ENCODE measurements around the gene DDX23.
"Not testable (repeated sequence)": the region's sequence is repeated elsewhere in the genome, so short reads cannot be mapped to it uniquely, and the experiment has no call there.

DDX23 gene

GRCh38 chr12:48883305-48884161, 31.6 kb upstream of the DDX23 start:
- H3K27ac ChIP-seq = 0 out of 2 replicates have a peak overlapping the region, but pooled peaks have one; percentile 0
- no peak for TF ChIP-seq ZFX (IDR thresholded peaks at IDR 0.05)
- no peak for TF ChIP-seq CTCF (conservative IDR thresholded peaks at IDR 0.05)

GRCh38 chr12:48882972-48883304, 31.0 kb upstream of the DDX23 start:
- no peak overlapping the region for H3K27ac ChIP-seq
- no peak for TF ChIP-seq CTCF (conservative IDR thresholded peaks at IDR 0.05)
- no peak for TF ChIP-seq ZFX (IDR thresholded peaks at IDR 0.05)

GRCh38 chr12:48882315-48882687, 30.3 kb upstream of the DDX23 start:
- TF ChIP-seq CTCF (conservative IDR thresholded peaks at IDR 0.05) (no peak), ZFX (IDR thresholded peaks at IDR 0.05) (no peak)
- 0 out of 2 replicates have a peak overlapping the region, but pooled peaks have one; percentile 9 for H3K27ac ChIP-seq

- TF ChIP-seq ZFX (IDR thresholded peaks at IDR 0.05) = no peak
- TF ChIP-seq CTCF (conservative IDR thresholded peaks at IDR 0.05) = no peak
- 0 out of 2 replicates have a peak overlapping the region, but pooled peaks have one; percentile 9 for H3K27ac ChIP-seq
Observed at GRCh38 chr12:48881686-48882314, 29.8 kb upstream of the DDX23 start.

- TF ChIP-seq CTCF (conservative IDR thresholded peaks at IDR 0.05) (no peak), ZFX (IDR thresholded peaks at IDR 0.05) (no peak)
- H3K27ac ChIP-seq = no peak overlapping the region
Observed at GRCh38 chr12:48880647-48881046, 28.7 kb upstream of the DDX23 start.

GRCh38 chr12:48878548-48878947, 26.6 kb upstream of the DDX23 start:
- no peak overlapping the region for H3K27ac ChIP-seq
- no peak for TF ChIP-seq ZFX (IDR thresholded peaks at IDR 0.05)
- TF ChIP-seq CTCF (conservative IDR thresholded peaks at IDR 0.05) = no peak

- no peak for TF ChIP-seq CTCF (conservative IDR thresholded peaks at IDR 0.05)
- no peak for TF ChIP-seq ZFX (IDR thresholded peaks at IDR 0.05)
- H3K27ac ChIP-seq = no peak overlapping the region
Observed at GRCh38 chr12:48875944-48876515, 24.1 kb upstream of the DDX23 start.

- not testable (repeated sequence) for H3K27ac ChIP-seq
Observed at GRCh38 chr12:48873534-48873933, 21.6 kb upstream of the DDX23 start.

Data from C4-2B (cell line).